Fibroblast of the aortic adventitia (primary cell): ENCODE data around the gene GUCA2B. TPM values are rescaled to one million over a fixed set of nuclear protein-coding genes. Genes with fewer than 3 reads are reported as not detected.

ENCODE experiments used
- DNase-seq: peaks from one replicate; pipeline ENCODE4 v3.0.0-alpha.2; 2010; ENCODE audit warnings: low read depth
- H3K4me3 ChIP-seq: 2 replicates; pipeline ENCODE4 v1.5.1; 2011; ENCODE audit warnings: low read depth, mild to moderate bottlenecking, control low read depth, low read length, moderate library complexity
- total RNA-seq: library from RNA; depleted of rRNA; stranded (reverse); fragments of >200 nt; gene quantifications from 2 replicates; pipeline ENCODE4 v1.2.3, GENCODE V29; 2012; ENCODE audit warnings: low replicate concordance
- TF ChIP-seq, protein P1 (sequence below): IDR thresholded peaks from 2 replicates; pipeline ENCODE4 v1.5.1; 2011; ENCODE audit warnings: mild to moderate bottlenecking, low read length, control low read depth, inconsistent platforms; ENCODE audit not compliant: insufficient read depth

GUCA2B gene
- total RNA-seq, 1 donor, result not detected

DNA sequence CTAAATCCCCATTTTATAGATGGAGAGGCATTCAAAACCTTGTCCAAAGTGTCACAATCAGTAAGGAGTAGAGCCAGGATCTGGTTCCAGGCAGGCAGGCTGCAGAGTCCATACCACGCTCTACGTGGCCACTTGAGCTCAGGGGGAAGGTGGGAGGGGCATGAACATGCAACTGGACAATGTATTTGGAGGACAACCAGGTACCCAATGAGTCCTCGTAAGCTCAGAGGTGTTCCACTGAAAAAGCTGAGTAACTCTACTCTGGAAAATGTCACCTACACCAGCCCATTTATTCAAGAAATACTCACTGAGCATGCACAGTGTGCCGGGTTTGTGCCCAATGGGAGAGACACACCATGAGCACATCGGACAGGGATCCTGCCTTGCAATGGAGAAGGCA lies 11.2 kb upstream of the GUCA2B start:
- DNase-seq, result no peak

DNA sequence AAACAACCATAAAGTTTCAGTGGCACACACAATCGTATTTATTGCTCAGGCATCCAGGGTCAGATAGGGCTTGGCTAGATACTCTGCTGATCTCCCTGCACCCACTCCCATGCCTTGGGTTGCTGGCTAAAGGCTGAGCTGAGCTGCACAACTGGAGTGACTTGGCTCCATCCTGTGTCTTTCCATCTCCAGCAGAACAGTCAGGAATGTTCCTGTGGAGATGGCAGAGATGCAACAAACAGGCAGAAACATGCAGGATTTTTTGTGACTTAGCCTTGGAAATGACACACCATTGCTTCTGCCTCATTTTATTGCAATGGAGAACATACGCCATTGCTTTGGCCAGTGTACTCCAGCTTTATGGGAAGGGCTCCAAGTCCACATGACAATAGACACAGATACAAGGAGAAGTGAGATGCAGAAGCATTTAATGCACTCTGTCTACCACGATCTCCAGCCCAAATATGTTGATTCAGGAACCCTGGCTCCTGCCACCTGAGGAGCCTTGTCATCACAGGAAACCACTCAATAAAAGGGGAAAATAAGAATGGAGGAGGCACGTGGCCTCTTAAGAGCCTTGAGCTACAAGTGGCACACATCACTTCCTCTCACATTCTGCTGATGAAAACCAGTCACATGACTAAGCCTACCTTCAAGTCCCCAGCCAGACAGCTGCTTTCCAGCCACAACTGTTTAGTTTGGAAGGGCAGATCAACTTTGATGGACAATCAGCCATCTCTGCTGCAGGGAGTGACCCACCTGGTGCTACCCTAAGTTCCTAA lies 10.1 kb upstream of the GUCA2B start:
- no peak overlapping the region for H3K4me3 ChIP-seq
- DNase-seq, result no peak
- TF ChIP-seq, protein P1, sequence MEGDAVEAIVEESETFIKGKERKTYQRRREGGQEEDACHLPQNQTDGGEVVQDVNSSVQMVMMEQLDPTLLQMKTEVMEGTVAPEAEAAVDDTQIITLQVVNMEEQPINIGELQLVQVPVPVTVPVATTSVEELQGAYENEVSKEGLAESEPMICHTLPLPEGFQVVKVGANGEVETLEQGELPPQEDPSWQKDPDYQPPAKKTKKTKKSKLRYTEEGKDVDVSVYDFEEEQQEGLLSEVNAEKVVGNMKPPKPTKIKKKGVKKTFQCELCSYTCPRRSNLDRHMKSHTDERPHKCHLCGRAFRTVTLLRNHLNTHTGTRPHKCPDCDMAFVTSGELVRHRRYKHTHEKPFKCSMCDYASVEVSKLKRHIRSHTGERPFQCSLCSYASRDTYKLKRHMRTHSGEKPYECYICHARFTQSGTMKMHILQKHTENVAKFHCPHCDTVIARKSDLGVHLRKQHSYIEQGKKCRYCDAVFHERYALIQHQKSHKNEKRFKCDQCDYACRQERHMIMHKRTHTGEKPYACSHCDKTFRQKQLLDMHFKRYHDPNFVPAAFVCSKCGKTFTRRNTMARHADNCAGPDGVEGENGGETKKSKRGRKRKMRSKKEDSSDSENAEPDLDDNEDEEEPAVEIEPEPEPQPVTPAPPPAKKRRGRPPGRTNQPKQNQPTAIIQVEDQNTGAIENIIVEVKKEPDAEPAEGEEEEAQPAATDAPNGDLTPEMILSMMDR, result no peak

More for the DNA sequence above, 11.2 kb upstream of the GUCA2B start:
- no peak overlapping the region for H3K4me3 ChIP-seq
- TF ChIP-seq, protein P1, result no peak

DNA sequence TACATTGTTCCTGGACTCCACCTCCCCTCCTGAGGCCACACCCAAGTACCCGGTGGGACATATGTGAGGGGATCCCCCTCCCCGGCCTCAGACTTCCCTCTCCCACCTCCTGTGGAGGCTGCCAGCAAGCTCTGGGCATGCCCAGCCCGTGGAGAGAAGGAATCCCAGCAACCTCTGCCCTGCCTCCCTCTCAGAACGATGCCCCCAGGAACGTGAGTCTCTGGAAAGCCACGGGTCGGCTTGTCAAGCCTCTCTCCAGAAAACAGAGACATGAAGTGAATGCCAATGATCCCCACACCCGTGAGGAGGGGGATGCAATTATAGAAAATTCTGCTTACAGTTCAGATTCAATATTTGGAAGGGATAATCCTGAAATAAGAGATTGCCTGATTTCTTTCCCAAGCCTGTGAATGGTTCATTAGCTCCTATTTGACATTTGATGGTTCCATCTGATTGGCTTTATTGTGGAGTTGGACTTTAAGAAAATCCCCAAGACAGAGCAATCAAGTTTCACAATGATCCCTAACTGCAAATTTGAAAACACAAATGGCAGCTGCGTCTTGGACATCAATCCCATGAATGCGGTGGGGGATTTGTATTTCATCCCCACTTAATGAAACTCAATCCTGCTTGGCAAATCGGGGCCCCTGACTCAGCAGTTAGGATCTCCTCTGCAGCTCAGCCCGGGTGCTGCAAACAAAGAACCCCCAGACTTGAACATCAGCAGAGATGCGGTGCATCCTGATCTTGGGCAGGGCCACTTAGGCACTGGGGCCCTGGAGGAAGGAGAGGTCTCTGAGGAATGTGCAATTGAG lies 9.1 kb upstream of the GUCA2B start:
- no peak overlapping the region for H3K4me3 ChIP-seq
- TF ChIP-seq, protein P1, result no peak
- no peak for DNase-seq

DNA sequence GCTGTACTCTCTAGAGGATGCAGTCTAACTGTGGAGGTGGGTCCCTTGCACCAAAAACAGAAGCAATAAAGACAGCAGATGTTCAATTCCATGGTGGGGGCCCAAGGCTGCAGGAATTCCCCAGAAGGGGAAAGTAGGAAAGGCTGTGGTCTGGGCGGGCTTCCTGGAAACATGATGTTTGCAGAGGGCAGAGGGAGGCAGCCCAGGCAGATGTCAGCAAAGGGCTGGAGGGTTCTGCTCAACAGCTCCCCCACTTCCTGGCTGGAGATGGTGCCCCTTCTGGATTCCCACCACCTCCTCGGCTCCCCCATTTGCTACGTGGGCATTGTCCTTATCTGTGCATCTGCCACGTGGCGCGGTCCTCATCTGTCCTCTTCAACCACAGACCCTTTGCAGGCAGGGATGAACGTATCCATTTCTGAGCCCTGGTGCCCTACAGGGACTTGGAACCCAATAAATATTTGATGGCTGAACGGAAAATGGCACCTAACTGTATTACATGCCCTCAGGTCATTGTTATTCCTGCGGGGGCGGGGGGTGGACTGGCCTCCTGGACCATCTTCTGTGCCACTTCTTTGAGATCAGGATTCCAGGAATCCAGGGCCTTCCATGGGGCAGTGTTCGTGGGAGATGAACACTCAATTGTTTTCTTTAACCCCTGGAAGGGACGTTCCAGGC lies 8.4 kb upstream of the GUCA2B start:
- DNase-seq, result no peak
- H3K4me3 ChIP-seq, result no peak overlapping the region
- TF ChIP-seq, protein P1, result no peak

DNA sequence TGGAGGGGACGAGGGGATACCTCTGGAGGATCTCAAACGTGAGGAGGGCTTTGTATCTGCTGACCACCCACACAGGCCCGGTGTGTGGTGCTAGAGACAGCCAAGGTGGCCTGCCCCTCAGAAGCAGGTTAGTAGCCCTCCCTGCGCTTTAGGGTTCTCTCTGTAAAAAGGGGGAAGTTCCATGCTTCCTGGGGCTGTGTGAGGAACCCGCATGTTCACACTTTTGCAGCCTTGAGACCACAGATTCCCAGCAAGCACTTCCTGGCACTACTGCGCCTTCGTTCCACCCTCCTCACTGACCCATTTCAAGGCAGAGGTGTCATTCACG lies 7.9 kb upstream of the GUCA2B start:
- TF ChIP-seq, protein P1, result no peak
- DNase-seq, result no peak
- no peak overlapping the region for H3K4me3 ChIP-seq

DNA sequence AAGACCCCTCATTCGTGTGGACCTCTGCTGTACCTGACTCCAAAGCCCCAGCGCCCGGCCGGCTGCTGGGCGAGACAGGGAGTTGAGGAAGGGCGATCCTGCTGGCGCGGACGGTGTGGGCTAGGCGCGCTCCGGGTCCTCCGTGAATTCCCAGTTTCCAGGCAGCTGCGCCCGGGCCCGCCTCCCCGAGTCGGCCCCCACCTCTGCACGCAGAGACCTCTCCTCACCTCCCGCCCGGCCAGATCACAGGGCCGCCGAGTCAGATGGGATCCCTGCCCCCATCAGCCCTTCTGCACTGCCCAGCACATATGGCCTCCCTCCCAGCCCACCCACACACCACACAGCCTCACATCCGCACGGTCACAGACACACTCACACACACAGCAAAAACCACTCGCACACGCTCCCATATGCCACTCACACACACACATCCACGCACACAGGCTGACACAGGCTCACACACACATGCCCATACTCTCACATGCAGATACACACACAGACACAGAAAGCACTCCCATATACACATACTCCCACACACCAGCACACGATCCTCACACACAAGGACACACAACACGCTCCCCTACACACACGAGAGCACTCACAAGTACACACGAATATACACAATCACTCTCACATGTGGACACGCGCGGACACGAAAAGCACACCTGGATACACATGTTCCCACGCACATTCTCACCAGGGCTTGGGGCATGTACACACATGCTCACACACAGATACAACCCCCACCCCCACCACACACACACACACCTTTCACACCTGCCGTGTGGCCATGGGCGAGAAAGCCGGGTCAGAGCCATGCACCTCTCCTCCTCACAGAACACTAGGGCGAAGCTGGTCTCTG lies 7.2 kb upstream of the GUCA2B start:
- TF ChIP-seq, protein P1, result no peak
- no peak for DNase-seq
- no peak overlapping the region for H3K4me3 ChIP-seq
